ENCODE data around the gene TPI1.
"Not testable (repeated sequence)": the region's sequence is repeated elsewhere in the genome, so short reads cannot be mapped to it uniquely, and the experiment has no call there.

TPI1 gene

DNA sequence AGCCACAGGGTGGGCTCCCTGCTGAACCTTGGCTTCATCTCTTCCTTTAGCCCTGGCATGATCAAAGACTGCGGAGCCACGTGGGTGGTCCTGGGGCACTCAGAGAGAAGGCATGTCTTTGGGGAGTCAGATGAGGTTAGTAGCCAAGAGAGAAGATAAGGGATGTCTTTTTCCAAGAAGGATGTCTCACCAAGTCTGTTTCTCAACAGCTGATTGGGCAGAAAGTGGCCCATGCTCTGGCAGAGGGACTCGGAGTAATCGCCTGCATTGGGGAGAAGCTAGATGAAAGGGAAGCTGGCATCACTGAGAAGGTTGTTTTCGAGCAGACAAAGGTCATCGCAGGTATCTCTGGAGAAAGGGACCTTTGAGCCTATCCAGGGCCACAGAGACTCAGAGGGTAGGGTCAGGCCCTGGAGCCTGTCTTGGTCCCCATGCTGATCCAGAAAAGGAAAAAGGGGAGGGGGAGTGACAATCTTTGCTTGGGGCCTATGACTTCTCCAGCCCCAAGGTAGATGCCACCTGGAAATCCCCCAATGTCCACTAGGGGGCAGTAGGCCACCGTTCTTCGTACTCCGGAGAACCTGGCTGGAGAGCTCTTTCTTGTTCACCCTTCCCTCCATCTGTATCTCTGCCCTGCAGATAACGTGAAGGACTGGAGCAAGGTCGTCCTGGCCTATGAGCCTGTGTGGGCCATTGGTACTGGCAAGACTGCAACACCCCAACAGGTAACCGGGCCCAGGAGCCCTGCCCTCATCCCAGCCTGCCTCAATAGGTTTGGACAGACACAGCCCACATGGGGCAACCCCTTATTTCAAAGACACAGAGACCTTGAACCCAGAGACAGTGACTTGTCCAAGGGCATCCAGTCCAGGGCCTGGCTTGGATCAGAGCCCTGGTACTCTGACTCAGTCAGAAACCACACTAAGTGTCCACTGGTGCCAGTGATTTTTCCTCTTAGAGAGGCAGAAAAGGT, 2.0 kb downstream of the TPI1 start:
- in situ Hi-C loops (cut with HindIII; ENCODE audit: low pct_unique_long_range_greater_than_20kb, low sequenced_read_pairs), result no loop called here
- DNase-seq (ENCODE audit: low read depth in 1 of 2, low spot score in 1 of 2), result peak; percentile 18 to 65
- no peak for TF ChIP-seq JUND (IDR thresholded peaks at IDR 0.05; ENCODE audit: low read depth)

DNA sequence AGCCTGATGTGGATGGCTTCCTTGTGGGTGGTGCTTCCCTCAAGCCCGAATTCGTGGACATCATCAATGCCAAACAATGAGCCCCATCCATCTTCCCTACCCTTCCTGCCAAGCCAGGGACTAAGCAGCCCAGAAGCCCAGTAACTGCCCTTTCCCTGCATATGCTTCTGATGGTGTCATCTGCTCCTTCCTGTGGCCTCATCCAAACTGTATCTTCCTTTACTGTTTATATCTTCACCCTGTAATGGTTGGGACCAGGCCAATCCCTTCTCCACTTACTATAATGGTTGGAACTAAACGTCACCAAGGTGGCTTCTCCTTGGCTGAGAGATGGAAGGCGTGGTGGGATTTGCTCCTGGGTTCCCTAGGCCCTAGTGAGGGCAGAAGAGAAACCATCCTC, 3.0 kb downstream of the TPI1 start:
- in situ Hi-C loops (cut with HindIII; ENCODE audit: low pct_unique_long_range_greater_than_20kb, low sequenced_read_pairs), result not testable (repeated sequence)

DNA sequence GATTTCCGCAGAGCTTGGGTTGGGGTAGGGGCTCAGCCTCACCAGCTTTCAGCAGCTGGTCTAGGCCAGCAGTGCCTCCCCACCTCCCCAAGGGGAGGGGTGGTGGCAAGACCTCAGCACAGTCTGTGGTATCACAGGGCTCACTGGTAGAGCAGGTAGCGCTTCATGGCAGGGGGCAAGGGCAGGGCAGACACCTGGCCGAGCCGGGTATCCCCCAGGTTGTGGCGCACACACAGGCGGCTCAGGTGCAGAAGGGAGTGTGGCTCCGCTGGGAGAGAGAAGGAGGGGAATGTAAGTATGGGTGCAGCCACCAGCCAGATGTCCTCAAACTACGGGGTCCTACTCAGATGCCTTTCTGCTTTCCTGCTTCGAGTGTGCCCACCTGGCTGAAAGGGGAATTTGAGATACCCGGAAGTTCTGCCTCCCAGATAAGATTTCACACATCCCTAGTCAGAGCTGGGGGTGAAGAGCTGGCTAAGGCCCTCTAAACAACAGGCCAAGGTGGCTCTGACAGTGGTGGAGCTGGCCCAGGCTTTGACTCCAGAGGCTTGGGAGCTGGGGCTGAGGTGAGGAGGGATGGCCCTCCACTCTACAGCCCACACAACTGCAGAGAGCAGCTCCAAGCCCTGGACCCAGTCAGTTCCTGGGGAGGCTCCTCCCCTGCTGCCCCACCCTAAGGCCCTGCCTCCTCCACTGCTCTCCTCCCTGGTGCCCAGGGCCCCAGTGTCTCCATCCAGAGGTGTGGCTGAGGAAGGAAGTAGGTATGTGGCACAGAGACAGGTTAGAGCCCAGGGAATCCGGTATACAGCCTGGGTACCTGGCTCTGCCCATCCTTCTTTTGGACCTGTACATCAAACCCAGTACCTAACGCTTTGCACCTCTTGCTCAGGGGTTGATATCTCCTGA, 4.0 kb downstream of the TPI1 start:
- TF ChIP-seq JUND (IDR thresholded peaks at IDR 0.05; ENCODE audit: low read depth), result no peak
- no peak for DNase-seq (ENCODE audit: low read depth in 1 of 2, low spot score in 1 of 2)

More for the DNA sequence above, 3.0 kb downstream of the TPI1 start:
- DNase-seq (ENCODE audit: low read depth in 1 of 2, low spot score in 1 of 2), result not testable (repeated sequence)

DNA sequence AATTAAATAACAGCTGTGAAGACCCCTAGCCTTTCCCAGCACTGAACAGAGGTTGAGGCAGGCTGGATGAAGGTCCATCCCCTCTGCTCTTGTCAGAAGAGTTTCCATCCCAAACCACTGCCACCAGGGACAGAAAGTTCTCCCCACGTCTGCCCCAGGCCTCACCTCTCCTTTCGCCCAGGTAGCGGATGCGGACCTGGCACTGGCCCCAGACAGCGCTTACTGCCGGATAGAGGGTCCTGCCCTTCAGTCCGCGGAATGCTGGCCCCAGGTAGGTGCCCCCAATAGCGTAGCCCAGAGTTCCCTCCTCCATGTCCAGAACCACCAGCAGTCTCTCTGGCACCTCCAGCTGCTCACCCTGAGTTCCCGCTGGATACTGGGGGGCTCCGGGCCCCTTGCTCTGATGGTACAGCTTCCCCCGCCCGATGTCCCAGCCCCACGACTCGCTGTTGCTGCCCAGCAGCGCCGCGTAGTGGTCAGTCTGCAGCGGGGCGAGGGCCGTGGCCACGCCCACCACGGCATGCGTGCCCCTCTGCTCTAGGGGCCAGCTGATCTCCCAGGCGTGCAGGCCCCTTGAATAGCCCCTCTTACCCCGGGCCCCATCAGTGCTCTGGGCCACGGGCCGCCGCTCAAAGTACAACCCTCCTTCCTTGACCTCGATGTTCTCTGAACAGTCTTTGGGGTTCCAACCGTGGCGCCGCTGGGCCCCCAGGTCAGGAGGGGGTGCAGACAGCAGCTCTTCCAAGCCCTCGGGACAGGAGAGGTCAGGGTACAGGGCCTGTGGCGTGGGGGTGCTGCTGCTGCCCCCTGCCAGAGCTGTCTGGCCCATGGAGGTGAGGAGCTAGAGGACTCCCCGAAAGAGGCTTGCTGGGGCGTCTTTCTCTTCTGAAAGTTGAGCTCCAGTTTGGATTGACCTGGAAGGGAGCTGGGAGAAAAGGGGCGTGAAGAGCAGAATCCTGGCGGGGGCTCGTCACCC, 5.0 kb downstream of the TPI1 start:
- no peak for TF ChIP-seq JUND (IDR thresholded peaks at IDR 0.05; ENCODE audit: low read depth)
- peak; percentile 17 to 53 for DNase-seq (ENCODE audit: low read depth in 1 of 2, low spot score in 1 of 2)
- in situ Hi-C loops (cut with HindIII; ENCODE audit: low pct_unique_long_range_greater_than_20kb, low sequenced_read_pairs), result no loop called here

More for the DNA sequence above, 4.0 kb downstream of the TPI1 start:
- in situ Hi-C loops (cut with HindIII; ENCODE audit: low pct_unique_long_range_greater_than_20kb, low sequenced_read_pairs), result no loop called here

DNA sequence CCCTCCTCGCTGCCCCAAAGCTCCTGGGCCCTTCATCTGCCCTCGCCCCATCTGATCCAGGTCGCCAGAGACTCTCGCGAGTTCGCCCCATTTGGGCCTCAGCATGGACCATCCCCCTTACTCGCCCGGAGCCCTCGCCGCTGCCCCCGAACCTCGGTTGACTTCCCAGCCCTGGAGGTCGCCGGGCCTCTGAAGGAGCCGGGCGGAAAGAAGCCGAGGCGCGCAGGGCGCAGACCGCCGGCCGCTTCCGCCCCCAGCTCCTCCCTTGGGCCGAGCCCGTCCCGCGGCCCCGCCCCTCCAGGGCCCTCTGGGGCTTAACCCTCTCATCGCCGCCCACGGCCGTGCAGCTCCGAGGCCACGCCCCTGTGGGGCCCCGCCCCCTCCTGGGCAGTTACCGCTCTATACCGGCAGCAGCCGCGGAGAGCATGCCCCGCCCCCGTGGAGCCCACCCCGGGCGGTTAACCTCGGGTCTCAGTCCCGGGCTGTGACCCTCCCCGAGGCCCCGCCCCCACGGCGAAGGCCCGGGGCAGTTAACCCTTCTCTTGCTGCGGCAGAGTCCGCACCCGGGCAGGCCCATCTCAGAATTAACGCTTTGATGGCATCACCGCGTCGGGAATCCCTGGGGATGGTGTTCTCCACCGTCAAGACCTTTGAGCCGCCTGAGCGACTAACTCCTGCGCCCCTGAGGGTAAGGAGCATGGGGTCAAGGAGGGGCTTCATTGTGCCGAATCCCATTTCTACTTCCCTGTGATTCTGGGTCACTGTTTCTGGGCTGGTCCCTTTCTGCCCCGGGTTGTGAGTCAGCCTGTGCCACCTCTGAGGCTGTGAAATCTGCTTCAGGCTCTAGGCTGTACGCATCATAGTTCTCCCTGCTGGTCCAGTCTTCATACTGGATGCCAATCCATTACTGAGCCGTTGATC, 6.0 kb downstream of the TPI1 start, which contains the start of gene SPSB2:
Gene SPSB2, minus strand, starts transcription at position 210 of the 921 bp plus-strand sequence. CDS start 402 bp downstream, outside the sequence.
- in situ Hi-C loops (cut with HindIII; ENCODE audit: low pct_unique_long_range_greater_than_20kb, low sequenced_read_pairs), result no loop called here
- peak; percentile 23 to 85 for DNase-seq (ENCODE audit: low read depth in 1 of 2, low spot score in 1 of 2)
- no peak for TF ChIP-seq JUND (IDR thresholded peaks at IDR 0.05; ENCODE audit: low read depth)

DNA sequence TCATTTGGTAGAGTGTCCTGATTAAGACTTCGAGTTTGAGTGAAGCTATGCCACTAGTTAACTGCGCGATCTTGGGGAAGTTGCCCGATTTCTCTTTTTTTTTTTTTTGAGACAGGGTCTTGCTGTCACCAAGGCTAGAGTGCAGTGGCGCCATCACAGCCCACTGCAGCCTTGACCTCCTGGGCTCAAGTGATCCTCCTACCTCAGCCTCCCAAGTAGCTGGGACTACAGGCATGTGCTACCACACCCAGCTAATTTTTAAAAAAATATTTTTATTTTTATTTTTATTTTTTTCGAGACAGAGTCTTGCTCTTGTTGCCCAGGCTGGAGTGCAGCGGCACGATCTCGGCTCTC, 6.7 kb downstream of the TPI1 start:
- DNase-seq (ENCODE audit: low read depth in 1 of 2, low spot score in 1 of 2); in situ Hi-C loops (cut with HindIII; ENCODE audit: low pct_unique_long_range_greater_than_20kb, low sequenced_read_pairs): not testable (repeated sequence)

DNA sequence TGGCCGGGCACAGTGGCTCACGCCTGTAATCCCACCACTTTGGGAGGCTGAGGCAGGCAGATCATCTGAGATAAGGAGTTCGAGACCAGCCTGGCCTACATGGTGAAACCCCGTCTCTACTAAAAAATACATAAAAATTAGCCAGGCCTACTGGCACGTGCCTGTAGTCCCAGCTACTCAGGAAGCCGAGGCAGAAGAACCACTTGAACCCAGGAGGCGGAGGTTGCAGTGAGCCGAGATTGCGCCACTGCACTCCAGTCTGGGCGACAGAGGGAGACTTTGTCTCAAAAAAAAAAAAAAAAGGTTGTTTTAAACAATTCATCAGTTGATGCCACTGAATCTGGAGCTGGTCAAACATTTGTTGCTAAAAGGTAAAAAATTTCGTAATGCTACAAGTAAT, 12.5 kb downstream of the TPI1 start:
- DNase-seq (ENCODE audit: low read depth in 1 of 2, low spot score in 1 of 2); in situ Hi-C loops (cut with HindIII; ENCODE audit: low pct_unique_long_range_greater_than_20kb, low sequenced_read_pairs): not testable (repeated sequence)

DNA sequence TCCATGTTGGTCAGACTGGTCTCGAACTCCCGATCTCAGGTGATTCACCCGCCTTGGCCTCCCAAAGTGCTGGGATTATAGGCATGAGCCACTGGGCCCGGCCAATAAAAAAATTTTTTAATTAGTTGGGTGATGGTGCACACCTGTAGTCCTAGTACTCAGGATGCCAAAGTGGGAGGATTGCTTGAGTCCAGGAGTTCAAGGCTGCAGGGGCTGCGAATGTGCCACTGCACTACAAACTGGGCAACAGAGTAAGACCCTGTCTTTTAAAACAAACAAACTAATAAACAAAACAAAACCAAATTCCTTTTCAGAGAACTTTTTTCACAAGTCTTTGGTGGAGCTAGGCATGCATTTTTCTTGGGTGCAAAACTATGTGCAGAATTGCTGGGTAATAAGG, 15.9 kb downstream of the TPI1 start:
- TF ChIP-seq JUND (IDR thresholded peaks at IDR 0.05; ENCODE audit: low read depth), result no peak
- in situ Hi-C loops (cut with HindIII; ENCODE audit: low pct_unique_long_range_greater_than_20kb, low sequenced_read_pairs), result no loop called here
- DNase-seq (ENCODE audit: low read depth in 1 of 2, low spot score in 1 of 2), result no peak

DNA sequence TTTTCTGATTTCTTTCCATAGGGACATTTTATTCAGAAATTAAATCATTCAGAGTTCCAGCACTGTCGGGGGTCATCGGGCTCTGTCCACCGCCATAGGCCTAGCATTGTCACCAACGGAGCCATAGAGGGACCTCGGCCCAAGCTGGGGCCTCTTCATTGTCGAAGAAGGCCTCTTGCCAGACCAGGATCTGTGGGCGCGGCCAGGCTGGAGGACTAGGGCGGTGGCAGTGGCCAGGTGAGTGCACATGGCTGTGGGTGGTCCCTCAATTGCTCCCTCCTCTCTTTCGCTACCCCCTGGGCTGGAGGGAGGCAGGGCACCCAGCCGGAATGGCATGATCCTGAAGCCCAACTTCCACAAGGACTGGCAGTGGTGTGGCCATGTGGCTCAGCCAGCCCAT, 16.4 kb downstream of the TPI1 start:
- in situ Hi-C loops (cut with HindIII; ENCODE audit: low pct_unique_long_range_greater_than_20kb, low sequenced_read_pairs), result no loop called here
- TF ChIP-seq JUND (IDR thresholded peaks at IDR 0.05; ENCODE audit: low read depth), result no peak
- DNase-seq (ENCODE audit: low read depth in 1 of 2, low spot score in 1 of 2), result no peak

DNA sequence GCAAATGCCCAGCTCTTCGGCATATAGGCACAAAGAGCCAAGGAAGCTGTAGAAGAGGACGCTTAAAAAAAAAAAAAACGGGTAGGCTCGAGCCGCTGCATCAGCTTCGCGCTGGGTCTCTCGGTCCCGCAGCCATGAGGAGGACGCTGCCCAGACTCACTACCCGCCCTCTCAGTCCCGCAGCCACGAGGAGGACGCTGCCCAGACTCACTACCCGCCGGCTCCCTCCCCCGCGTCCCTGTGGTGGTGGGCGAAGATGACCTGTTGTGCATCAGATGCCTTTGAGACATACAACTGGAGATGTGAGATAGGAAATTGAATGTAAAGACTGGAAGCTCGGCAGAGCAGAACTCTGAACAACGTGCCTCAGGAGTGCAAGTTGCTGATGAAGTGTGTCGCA, 17.2 kb downstream of the TPI1 start:
- TF ChIP-seq JUND (IDR thresholded peaks at IDR 0.05; ENCODE audit: low read depth), result no peak

DNA sequence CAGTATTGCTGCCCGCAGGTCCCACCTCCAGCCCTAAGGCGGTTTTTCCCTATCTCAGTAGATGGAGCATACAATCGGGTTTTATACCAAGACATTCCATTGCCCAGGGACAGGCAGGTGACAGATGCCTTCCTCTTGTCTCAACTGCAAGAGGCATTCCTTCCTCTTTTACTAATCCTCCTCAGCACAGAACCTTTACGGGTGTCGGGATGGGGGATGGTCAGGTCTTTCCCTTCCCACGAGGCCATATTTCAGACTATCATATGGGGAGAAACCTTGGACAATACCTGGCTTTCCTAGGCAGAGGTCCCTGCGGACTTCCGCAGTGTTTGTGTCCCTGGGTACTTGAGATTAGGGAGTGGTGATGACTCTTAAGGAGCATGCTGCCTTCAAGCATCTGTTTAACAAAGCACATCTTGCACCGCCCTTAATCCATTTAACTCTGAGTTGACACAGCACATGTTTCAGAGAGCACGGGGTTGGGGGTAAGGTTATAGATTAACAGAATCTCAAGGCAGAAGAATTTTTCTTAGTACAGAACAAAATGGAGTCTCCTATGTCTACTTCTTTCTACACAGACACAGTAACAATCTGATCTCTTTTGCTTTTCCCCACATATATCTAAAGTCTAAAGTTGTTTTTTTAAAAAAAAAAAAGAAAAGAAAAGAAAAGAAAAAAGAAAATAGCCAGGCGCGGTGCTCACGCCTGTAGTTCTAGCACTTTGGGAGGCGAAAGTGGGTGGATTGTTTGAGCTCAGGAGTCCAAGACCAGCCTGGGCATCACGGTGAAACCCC, 19.1 kb downstream of the TPI1 start:
- DNase-seq (ENCODE audit: low read depth in 1 of 2, low spot score in 1 of 2); in situ Hi-C loops (cut with HindIII; ENCODE audit: low pct_unique_long_range_greater_than_20kb, low sequenced_read_pairs): not testable (repeated sequence)

More for the DNA sequence above, 17.2 kb downstream of the TPI1 start:
- in situ Hi-C loops (cut with HindIII; ENCODE audit: low pct_unique_long_range_greater_than_20kb, low sequenced_read_pairs), result no loop called here
- no peak for DNase-seq (ENCODE audit: low read depth in 1 of 2, low spot score in 1 of 2)

All from T47D (cell line).